HG03139 (cell line): Measurements from ENCODE around the gene MYCT1.
"Not testable (repeated sequence)": the region's sequence is repeated elsewhere in the genome, so short reads cannot be mapped to it uniquely, and the experiment has no call there.

Experiments used
- ATAC-seq: cut with Tn5 transposase; IDR thresholded peaks from one replicate; pipeline ENCODE4 v1.9.1; 2021; ENCODE audit not compliant: unreplicated experiment

MYCT1 gene, protein sequence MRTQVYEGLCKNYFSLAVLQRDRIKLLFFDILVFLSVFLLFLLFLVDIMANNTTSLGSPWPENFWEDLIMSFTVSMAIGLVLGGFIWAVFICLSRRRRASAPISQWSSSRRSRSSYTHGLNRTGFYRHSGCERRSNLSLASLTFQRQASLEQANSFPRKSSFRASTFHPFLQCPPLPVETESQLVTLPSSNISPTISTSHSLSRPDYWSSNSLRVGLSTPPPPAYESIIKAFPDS

DNA sequence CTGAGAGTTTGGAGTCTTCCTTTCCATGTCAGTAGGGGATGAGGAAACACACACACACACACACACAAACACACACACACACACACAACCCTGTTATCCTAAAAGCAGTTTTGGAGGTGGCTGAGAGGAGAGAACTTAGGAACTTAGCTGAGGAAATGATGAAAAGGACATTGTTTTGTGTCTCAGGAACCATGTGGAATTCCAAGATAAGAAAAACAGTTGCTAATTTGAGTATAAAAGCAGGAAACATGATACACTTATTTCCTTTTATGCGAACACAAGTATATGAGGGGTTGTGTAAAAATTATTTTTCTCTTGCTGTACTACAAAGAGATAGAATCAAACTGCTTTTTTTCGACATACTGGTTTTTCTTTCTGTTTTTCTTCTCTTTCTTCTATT is at the start of gene MYCT1:
Gene MYCT1 (plus strand): TSS at position 264 of the 400 bp plus-strand sequence. CDS start 6 bp downstream, at position 270.
- no peak for ATAC-seq

DNA sequence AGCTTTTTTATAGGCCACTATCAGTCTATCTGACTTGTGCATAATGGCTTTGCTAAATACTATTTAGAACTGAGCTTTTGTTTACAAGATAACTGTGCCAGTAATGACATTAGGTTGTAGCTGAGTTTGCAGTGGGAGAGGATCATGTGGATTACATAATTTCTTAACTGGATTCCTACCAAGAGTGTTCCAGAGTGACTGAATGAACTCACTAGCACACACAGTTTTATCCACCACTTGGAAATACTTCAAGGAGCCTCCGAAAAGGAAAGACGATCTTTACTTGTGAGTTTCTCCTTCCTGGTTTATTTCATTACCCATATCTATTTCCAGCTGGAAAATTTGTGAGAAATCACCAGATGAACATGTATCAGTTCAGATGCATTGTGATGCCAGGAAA is 49.6 kb upstream of the MYCT1 start:
- ATAC-seq = no peak

DNA sequence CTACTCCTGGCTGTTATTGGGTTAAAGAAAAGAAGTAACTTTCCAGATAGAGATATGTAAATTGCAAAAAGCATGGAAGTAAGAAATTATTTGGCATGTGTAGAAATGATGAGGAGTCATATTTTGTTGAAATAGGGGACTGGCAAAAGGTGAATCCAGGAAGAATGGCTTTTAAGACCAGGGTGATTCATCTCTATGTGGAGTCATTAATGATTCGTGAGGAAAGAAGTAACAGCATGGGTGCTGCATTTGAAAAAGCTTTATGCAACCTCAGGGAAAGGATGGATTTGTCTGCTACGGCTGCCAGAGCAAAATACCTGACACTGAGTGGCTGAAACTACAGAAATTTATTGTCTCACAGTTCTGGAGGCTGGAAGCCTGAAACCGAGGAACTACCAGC is 45.7 kb upstream of the MYCT1 start:
- no peak for ATAC-seq

- no peak for ATAC-seq
Observed at GRCh38 chr6:152661776-152662175, 35.9 kb upstream of the MYCT1 start.

- ATAC-seq = no peak
Observed at GRCh38 chr6:152669895-152670294, 27.8 kb upstream of the MYCT1 start.

- no peak for ATAC-seq
Observed at GRCh38 chr6:152671171-152671570, 26.5 kb upstream of the MYCT1 start.

DNA sequence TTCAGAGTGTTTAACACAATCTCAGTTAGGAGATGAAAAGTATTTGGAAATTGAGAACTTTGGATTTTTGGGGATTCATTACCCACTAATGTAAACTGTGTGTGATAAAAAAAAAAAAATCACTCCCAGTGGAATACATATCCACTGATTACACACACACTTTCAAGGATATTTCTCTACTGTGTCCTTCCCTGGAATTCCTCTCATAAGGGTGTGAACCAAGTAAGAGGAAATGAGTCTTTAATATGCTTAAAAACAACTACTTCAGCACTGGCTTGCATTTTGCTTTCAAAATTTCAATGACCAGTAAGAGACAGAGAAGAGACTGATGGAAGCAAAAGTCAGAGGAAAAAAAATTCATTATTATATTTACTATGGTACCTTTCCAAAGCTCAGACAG is 24.5 kb upstream of the MYCT1 start:
- ATAC-seq = no peak

DNA sequence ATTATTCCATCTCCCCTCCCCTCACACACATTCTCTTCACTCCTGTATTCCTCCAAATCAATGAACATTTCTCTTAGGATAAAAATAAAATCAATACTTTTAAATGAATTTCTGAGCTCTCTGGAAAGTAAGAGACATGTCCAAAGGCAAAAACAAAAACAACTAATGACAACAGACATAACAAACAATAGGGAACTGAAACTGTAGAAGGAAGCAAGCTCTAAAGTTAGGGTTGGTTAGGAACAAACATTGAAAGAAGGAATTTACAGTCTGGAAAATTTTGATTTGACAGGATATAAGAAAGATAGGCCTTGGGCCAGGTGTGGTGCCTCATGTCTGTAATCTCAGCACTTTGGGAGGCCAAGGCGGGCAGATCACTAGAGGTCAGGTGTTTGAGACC is 17.5 kb upstream of the MYCT1 start:
- no peak for ATAC-seq

GRCh38 chr6:152680879-152681517 is 16.7 kb upstream of the MYCT1 start:
- ATAC-seq = no peak

DNA sequence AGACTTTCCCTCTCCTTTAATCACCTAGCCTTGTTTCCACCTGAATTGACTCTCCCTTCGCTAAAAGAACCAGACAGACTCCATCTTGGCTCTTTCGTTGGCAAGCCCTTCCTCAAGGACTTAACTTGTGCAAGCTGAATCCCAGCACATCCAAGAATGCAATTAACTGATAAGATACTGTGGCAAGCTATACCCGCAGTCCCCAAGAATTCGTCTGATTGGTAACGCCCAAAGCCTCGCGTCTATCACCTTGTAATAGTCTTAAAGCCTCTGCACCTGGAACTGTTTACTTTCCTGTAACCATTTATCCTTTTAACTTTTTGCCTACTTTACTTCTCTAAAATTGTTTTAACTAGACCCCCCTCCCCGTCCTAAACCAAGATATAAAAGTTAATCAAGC is 15.6 kb upstream of the MYCT1 start:
- ATAC-seq = no peak

- not testable (repeated sequence) for ATAC-seq
Observed at GRCh38 chr6:152682935-152683334, 14.8 kb upstream of the MYCT1 start.

DNA sequence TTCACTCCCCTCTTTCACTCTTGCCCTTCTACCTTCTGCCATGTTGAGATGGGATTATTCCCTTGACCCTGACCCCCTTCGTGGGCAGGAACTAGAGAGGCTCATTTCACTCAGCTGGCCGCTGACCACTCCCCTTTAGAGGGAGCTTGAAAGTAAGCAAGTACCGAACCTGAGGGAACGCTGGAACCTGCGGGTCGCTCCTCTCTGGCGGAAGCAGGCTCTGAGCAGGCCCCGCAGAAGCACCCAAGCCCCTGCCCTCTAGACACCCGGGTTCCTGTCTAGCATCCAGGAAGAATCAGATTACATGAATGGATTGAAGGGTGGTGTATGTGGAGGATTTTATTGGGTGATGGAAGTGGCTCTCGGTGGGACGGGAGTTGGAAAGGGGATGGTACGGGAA is 11.9 kb upstream of the MYCT1 start:
- ATAC-seq = no peak

- no peak for ATAC-seq
Observed at GRCh38 chr6:152695372-152696045, 2.2 kb upstream of the MYCT1 start.

- no peak for ATAC-seq
Observed at GRCh38 chr6:152696522-152696921, 1.2 kb upstream of the MYCT1 start.

- ATAC-seq = no peak
Observed at GRCh38 chr6:152698692-152699091, 995 bp downstream of the MYCT1 start.

DNA sequence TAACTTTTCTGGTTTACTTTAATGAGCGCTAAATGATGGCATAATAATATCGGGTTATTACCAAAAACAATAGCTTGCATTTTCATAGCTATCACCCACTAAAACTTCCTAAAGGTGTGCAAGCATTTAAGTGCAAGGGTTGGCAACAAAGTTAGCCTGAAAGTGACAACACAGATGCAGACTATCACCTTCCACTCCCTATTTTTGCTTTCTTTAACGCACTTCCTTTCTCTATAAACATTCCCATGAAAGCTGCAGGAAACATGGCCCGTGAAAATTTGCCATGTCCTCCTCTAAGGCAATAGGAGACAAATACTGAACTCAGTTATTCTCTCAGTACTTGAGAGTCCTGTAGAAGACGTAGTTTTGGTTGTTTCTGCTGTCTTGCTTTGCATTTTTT is 2.7 kb downstream of the MYCT1 start:
- no peak for ATAC-seq

GRCh38 chr6:152701081-152701862 is 3.6 kb downstream of the MYCT1 start:
- ATAC-seq = no peak

DNA sequence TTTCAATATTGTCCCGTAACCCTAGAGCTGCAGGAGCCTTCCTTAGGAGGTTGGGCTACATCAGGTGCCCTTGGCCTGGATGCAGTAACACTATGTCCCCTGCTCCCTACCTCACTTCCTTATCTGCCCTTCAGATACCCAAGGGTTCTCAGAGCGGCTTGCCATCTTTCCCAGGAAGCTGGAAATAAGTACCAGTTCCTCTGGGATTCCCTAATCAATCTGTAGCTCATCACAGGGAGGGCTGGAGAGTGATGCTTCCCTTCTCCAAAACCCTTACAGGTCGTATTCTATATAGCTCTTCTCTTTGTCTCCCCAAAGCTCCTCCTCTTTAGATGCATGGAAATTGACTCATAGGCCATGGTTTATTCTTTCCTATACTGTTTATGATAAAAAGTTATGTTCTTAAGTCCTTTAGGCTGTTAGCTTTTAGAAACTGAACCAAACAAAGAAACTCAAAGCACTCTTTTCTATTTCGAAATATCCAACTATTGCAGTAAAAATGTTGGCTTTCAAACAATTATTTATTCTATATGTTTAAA is 4.2 kb downstream of the MYCT1 start:
- no peak for ATAC-seq

DNA sequence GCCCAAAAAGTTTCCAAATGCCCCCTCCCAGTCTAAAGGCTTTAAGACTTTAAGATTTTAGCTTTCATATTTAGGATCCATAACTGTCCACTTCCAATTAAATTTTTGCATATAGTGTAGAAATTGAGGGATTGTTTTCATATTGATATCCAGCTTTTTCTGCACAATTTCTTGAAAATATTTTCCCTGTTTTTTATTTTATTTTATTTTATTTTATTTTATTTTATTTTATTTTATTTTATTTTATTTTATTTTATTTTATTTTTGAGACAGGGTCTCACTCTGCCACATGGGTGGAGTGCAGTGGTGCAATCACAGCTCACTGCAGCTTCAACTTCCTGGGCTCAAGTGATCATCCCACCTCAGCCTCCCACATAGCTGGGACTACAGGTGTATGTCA is 6.1 kb downstream of the MYCT1 start:
- not testable (repeated sequence) for ATAC-seq

- no peak for ATAC-seq
Observed at GRCh38 chr6:152705327-152705726, 7.6 kb downstream of the MYCT1 start.

DNA sequence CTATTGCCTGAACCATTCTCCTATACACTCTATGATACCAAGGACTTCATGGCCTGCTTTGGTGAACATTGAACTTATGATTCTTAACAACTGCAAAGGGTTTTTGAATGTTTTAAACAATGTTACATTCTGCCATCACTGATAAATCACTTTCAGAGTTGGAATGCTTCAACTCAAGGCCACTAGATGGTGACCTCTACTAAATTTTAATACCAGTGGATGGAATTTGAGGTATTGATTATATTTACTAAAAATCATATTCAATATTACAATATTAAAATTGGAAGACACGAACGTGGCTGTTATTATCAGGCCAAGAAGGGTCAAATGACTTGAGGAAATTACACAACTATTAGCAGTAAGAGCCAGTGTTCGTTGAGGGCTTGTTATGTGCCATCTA is 18.6 kb downstream of the MYCT1 start:
- no peak for ATAC-seq
